ENCODE measurements around the gene KRTAP4-6.
"Not testable (repeated sequence)": the region's sequence is repeated elsewhere in the genome, so short reads cannot be mapped to it uniquely, and the experiment has no call there.

Gene KRTAP4-6

DNA sequence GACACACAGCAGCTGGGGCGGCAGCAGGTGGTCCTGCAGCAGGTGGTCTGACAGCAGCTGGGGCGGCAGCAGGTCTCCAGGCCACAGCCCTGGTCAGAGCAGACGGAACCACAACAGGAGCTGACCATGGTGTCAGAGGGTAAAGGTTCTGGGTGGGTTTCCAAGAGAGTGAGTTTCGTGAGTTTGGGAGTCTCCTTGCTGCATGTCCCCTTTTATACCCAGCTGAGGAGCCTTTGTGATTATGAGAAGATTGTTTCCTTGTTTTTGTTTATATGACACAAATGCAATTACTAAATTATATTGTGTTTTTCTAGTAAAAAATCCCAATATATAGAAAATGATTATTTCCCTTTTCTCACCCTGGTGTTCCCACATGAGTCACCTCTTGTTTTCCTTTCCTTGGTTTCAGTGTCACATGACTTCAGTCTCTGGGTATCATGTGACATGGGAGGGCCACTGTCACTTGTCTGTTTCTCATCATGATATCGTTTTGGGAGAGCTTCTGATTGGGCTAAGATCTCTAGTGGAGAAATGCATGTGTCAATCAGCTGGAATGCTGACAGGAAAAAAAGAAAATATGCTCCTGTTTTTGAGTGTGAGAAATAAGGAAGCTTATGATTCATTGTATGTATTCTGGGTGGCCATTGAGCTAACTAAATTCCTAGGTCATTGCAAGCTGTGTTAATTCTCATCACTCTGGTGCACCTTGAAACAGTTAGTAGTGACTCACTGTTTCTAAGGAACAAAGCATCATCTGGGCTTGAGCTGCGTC is at the start of gene KRTAP4-6:
TSS of gene KRTAP4-6 (minus strand) at position 185 of the 772 bp plus-strand sequence. CDS start at position 128, 57 bp downstream.
- DNase-seq: no peak

DNA sequence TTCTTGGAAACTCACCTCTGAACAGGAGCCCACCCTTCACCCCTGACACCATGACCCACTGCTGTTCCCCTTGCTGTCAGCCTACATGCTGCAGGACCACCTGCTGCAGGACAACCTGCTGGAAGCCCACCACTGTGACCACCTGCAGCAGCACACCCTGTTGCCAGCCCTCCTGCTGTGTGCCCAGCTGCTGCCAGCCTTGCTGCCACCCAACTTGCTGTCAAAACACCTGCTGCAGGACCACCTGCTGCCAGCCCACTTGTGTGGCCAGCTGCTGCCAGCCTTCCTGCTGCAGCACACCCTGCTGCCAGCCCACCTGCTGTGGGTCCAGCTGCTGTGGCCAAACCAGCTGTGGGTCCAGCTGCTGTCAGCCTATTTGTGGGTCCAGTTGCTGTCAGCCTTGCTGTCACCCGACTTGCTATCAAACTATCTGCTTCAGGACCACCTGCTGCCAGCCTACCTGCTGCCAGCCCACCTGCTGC is 49.5 kb upstream of the KRTAP4-6 start, which contains the start of gene KRTAP9-1:
TSS of gene KRTAP9-1 (plus strand) at position 51 of the 482 bp plus-strand sequence. CDS start at position 51, 0 bp downstream.
- not testable (repeated sequence) for DNase-seq

DNA sequence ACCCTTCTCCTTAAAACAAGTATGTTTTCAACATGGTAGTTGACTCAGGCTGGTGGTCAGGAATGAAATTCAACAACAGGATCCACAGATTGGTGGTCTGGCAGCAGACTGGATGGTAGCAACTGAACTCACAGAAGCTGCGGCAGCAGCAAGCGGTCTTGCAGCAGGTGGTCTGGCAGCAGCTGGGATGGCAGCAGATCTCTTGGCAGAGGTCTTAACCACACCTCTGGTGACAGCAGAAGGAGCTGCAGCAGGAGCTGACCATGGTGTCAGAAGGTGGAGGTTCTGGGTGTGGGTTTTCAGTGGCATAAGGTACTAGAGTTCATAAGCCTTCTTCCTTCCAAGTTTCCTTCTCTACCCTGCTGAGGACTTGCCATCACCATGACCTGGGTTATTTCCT is 46.5 kb upstream of the KRTAP4-6 start:
- no peak for DNase-seq

DNA sequence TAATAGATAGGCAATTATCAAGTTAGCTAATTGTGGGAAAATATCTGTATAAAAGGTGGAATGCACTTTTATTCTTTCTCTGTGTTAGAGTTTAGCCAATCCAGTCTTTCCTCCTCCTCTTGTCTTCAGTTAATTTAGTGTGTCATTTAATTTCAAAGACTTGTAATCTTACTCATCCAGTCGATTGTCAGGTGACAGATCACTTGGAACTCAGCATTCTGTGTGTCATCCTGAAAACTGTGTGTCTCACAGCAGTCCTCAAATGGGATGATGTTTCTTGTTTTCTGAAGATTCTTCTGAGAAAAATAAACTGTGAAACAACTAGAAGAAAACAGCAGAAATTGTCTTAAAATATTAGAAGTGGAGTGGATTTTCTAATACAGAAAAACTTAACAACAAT is 44.7 kb upstream of the KRTAP4-6 start:
- no peak for DNase-seq

DNA sequence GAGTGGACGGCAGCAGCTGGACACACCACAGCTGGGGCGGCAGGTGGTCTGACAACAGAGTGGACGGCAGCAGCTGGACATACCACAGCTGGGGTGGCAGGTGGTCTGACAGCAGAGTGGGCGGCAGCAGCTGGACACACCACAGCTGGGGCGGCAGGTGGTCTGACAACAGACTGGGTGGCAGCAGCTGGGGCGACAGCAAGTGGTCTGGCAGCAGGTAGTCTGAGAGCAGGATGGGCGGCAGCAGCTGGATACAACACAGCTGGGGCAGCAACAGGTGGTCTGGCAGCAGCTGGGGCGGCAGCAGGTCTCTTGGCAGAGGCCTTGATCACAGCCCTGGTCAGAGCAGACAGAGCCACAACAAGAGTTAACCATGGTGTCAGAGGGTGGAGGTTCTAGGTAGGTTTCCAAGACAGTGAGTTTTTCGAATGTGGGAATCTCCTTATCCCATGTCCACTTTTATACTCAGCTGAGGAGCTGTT is 44.2 kb upstream of the KRTAP4-6 start, which contains the start of gene KRTAP4-1:
TSS of gene KRTAP4-1 (minus strand) at position 432 of the 482 bp plus-strand sequence. CDS start at position 375, 57 bp downstream.
- DNase-seq: no peak

DNA sequence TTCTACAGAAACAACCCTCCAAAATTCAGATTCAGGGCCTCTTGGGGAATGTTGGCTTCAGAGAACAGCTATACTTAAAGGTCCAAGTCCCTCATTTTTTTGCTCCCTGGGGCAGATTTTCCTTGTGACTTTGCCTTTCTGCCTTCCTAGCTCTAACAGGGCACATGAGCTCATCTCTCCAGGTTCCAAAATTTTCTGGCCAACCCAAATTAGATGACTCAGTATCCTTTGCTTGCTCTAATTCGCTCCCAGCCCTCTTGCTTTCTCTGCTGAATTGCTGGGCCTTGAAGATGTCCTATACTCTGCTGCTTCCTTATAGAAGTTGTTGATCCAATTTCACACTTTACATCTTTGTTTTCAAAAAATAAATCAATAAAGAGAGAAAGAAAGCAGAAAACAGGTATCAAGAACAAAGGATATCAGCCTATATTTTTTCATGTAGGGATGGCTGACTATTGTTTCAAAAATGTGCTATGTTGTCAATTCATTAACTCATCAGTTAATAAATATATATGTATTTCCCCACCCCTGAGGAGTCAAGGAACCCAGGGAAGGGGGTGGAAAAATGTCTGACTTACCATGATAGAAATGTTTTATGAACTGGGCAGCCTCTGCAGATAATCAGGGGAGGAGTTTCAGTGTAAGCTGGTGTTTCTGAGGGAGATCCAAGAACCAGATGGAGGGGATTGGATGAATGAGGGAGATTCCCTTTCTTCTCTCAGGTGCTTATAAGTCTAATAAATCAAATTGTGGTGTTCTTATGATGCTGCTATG is 38.7 kb upstream of the KRTAP4-6 start:
- no peak for DNase-seq

DNA sequence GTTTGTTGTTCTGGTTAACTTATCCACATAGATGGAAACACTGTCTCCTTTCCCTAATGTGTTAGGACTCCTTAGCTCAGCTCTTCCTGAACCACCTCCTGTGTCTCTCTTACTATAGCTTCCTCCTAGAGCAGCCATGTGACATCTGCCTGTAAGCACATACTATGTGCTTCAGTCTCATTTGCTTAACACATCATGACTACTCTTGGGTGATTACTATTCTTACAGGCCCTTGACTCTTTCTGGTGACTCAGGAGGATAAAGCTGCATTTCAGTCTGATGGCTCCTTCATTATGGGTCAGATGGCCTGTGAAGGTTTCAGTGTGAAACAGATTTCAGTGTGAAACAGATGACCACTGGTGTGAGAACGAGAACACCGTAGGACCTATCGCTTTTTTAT is 38.0 kb upstream of the KRTAP4-6 start:
- DNase-seq: no peak

DNA sequence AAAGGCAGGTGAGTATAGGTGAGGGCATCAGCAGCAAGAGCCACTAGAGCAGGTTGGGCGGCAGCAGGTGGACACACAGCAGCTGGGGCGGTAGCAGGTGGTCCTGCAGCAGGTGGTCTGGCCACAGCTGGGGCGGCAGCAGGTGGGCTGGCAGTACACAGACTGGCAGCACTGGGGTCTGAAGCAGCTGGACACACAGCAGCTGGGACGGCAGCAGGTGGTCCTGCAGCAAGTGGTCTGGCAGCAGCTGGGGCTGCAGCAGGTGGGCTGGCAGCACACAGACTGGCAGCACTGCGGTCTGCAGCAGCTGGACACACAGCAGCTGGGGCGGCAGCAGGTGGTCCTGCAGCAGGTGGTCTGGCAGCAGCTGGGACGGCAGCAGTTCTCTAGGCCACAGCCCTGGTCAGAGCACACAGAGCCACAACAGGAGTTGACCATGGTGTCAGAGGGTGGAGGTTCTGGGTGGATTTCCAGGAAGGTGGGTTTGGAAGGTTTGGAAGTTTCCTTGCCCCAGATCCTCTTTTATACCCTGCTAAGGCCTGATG is 37.5 kb upstream of the KRTAP4-6 start, which contains the start of gene KRTAP4-2:
TSS of gene KRTAP4-2 (minus strand) at position 495 of the 545 bp plus-strand sequence. CDS start at position 438, 57 bp downstream.
- DNase-seq: no peak

DNA sequence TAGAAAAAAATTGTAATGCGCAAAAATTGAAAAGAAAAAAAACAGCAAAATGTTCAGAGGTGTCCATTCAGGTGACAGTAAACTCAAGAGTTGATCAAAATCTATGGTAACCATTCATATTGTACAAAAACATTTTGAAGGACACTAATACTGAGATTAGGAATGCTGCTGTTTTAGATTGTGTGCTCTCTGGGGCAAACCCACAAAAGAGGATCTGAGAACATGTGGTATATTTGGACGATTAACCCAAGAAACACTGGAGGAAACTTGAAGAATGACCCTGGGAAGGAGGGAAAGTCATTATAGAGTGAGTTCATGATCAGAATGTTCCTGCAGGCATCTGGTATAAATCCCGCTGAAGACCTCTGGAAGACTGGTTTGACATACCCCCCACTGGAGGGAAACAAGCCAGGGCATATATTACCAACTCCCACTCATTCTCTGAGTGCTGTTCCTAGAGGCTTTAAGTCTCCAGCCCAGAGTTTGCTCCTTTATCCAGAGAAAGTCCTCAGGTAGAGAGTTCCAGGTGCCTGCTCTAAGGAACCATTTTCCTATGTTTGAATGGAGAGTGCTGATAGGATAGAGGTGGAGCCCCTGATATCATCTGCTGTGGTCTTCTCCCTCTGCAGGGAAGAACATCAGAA is 36.5 kb upstream of the KRTAP4-6 start:
- DNase-seq: no peak

DNA sequence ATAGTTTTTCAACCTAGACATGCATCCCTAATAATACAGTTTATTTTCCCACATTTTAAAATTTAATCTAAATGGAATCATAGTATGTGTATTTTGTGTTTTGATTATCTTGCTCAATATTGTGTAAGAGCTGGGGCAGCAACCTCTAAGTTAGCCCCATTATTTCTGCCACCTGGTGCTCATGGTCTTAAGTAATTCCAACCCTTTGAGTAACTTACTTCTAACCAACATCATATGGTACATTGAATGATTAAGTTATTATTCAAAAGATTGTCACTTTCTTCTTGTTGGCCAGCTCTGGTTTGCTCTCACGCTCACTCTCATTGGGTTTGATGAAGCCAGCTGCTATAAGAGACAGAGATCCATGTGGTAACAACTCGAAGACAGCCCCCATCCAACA is 31.5 kb upstream of the KRTAP4-6 start:
- DNase-seq: no peak

DNA sequence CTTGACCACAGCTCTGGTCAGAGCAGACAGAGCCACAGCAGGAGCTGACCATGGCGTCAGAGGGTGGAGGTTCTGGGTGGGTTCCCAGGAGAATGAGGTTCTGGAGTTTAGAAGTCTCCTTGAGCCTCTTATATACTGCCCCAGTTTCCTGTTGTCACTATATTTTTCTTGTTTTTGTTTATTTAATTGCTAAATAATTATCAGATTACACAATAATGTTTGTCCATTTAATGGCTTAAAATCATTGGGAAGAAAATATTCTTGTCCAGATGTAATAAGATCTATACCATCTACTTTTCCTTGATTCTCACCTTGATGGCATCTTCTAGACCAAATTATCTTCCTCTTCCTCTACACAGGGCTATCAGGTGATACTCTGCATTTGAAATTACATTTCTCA is 27.8 kb upstream of the KRTAP4-6 start, which contains the start of gene KRTAP4-3:
TSS of gene KRTAP4-3 (minus strand) at position 101 of the 400 bp plus-strand sequence. CDS start at position 52, 49 bp downstream.
- no peak for DNase-seq

DNA sequence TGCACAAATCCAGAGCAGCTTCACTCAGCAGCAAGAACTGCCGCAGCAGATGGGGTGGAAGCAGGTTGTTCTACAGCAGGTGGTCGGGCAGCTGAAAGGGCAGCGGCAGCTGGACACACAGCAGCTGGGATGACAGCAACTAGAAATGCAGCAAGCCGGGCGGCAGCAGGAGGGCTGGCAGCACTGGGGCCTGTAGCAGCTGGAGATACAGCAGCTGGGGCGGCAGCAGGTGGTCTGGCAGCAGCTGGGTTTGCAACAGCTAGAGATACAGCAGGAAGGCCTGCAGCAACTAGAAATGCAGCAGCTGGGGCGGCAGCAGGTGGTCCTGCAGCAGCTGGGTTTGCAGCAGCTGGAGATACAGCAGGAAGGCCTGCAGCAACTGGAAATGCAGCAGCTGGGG is 27.2 kb upstream of the KRTAP4-6 start:
- DNase-seq: no peak

DNA sequence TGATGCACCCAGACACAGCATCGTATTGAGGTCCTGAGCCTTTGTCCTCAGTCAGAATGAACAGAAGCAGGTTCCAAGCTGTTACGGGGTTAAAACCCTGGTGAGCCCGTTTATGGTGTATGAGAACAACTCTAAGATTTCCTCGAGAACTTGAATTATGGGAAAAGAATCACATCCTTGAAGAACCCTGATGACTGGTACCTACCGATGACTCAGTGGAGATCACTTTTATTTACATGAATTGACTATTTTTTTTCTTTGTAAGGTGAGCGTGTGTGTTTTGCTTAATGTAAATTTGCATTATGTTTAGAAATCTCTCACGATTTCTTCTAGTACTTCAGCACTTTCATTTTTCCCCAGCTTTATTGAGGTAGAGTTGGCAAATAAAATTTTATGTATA is 23.5 kb upstream of the KRTAP4-6 start:
- DNase-seq: no peak

DNA sequence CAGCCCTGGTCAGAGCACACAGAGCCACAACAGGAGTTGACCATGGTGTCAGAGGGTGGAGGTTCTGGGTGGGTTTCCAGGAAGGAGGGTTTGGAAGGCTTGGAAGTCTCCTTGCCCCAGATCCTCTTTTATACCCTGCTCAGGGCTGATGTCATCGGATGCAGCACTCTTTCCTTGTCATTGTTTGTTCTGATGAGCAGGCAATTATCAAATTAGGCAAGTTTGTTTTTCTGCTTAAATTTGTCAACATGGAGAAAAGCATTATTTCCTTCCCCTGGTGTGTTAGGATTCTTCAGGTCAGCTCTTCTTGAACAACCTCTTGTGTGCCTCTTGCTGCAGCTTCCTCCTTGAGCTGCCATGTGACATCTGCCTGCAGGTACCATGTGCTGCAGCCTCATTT is 20.3 kb upstream of the KRTAP4-6 start, which contains the start of gene KRTAP4-4:
TSS of gene KRTAP4-4 (minus strand) at position 101 of the 400 bp plus-strand sequence. CDS start at position 44, 57 bp downstream.
- no peak for DNase-seq

DNA sequence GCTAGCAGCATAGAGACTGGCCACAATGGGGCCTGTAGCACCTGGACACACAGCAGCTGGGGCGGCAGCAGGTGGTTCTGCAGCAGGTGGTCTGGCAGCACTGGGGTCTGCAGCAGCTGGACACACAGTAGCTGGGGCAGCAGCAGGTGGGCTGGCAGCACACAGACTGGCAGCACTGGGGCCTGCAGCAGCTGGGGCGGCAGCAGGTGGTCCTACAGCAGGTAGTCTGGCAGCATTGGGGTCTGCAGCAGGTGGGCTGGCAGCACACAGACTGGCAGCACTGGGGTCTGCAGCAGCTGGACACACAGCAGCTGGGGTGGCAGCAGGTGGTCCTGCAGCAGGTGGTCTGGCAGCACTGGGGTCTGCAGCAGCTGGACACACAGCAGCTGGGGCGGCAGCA is 19.8 kb upstream of the KRTAP4-6 start:
- not testable (repeated sequence) for DNase-seq

DNA sequence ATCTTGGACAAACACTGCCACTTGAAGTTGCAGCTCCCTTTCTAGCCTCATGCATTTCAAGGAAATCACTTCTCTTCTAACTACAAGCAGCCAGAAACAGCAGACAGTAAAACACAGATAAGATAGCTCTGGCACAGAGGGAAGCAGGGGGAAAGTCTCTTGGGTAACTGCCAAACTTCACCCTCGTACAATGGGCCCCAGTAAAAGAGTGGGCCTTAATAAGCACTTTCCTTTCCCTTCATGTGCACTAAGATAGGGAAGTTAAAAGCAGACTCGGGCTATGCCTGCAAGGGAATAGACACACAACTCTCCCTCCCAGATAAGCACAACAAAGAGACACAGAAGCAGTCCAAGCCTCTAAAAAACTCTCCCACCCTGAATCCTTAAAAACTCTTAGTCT is 13.5 kb upstream of the KRTAP4-6 start:
- DNase-seq: no peak

DNA sequence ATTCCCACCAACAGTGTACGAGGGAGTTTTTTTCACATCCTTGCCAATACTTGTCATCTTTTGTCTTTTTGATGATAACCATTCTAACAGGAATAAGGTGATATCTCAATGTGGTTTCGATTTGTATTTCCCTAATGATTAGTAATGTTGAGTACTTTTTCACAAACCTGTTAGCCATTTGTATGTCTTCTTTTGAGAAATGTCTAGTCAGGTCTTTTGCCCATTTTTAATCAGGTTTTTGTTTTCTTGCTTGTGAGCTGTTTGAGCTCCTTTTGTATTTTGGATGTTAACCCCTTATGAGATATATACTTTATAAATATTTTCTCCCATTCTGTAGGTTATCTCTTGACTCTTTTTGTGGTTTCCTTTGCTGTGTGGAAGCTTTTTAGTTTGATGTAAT is 11.2 kb upstream of the KRTAP4-6 start:
- no peak for DNase-seq

DNA sequence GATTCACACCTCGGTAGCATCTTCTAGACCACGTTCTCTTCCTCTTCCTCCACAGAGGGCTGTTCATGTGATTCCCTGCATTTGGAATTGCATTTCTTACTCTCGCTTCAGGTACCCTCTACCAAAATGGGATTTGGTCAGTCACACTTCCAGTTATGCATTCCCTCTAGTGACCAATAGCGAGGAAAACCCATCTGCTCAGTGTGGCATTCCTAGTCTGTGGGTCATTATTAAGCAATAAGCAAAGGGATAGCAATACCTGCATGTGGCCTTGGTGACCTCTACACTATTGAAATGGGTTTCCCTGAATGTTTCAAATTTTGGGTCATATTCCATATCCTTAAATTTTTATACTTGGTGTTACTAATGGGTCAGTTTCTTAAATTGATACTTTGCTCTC is 9.7 kb upstream of the KRTAP4-6 start:
- no peak for DNase-seq

DNA sequence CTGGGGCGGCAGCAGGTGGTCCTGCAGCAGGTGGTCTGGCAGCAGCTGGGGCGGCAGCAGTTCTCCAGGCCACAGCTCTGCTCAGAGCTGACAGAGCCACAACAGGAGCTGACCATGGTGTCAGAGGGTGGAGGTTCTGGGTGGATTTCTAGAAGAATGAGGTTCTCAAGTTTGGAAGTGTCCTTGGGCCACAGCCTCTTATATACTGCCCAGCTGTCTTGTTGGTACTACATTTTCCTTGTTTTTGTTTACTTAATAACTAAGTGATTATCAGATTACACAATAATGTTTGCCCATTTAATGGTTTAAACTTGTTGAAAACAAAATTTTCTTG is 9.3 kb upstream of the KRTAP4-6 start, which contains the start of gene KRTAP4-5:
TSS of gene KRTAP4-5 (minus strand) at position 174 of the 334 bp plus-strand sequence. CDS start at position 116, 58 bp downstream.
- no peak for DNase-seq

DNA sequence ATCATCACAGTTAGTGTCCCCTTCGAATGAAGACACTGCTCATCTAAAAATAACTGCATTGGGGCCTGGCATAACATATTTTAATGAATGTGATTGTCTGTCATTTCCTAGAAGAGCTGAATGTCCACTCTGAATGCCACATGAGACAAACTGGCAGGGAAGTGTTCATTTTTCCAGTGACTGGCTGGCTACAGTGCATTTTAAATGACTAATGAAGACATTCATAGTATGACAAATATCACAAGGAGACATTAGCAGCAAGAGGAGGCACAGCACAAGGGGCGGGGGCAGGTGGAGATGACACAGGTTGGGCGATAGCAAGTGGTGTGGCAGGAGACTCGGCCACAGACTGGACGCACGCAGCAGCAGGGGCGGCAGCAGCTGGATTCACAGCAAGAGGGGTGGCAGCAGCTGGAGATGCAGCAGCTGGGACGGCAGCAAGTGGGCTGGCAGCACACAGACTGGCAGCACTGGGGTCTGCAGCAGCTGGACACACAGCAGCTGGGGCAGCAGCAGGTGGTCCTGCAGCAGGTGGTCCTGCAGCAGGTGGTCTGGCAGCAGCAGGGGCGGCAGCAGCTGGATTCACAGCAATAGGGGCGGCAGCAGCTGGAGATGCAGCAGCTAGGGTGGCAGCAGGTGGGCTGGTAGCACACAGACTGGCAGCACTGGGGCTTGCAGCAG is 8.8 kb upstream of the KRTAP4-6 start:
- DNase-seq: not testable (repeated sequence)

DNA sequence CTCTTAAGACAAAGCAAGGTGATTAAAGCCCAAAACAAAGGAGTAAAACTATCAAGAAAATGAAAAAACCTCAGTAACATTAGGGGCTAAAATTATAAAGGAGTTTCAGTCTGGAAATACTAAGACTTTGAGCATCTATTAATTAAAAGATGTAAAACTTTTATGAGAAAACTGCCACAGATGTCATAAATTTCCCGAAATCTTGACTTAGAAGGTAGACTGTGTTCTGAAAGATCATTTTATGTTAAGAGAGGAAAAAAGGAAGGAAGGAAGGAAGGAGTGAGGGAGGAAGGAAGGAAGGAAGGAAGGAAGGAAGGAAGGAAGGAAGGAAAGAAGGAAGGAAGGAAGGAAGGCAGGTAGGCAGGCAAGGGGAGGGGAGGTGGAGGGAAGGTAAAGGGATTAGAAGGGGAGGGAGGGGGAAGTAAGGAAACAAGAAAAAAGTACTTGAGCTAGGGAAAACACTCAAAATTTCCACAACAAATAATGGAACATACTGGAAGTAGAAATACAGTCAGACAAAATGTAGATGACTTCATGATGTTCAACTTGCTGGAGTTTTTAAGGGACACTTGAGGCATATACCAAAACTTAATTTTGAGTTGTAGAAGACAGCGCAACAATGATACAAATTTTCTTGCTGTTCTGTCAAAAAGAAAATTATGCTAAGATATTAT is 7.3 kb upstream of the KRTAP4-6 start:
- no peak for DNase-seq

Measured in activated CD8-positive, alpha-beta memory T cell treated with anti-CD3 and anti-CD28 coated beads, Interleukin-2, amount 50 U/mL, for 48 hours (primary cell).